ENCODE measurements around the gene CSN1S1. TPM values are rescaled to one million over a fixed set of nuclear protein-coding genes. Genes with fewer than 3 reads are reported as not detected.

CSN1S1 gene
- total and polyA plus RNA-seq, 2 experiments from 2014 or later, result 0.21 TPM; not detected in 1

- no peak for TF ChIP-seq REST (IDR thresholded peaks at IDR 0.05; ENCODE audit: unreplicated experiment)
- no peak for TF ChIP-seq ZNF331 (CRISPR knock-in tag; IDR thresholded peaks at IDR 0.05; ENCODE audit: low read depth)
- TF ChIP-seq NANOG (IDR thresholded peaks at IDR 0.05; ENCODE audit: borderline replicate concordance), result no peak
- no peak for TF ChIP-seq POLR2AphosphoS5 (IDR thresholded peaks at IDR 0.05; ENCODE audit: low read depth)
Observed at GRCh38 chr4:69882150-69882549, 48.7 kb upstream of the CSN1S1 start (continued).

GRCh38 chr4:69888336-69888735 is 42.5 kb upstream of the CSN1S1 start:
- no peaks in the 10 kb centered on the region for H3K27me3 ChIP-seq (ENCODE audit: insufficient read depth)
- Mint-ChIP-seq H3K9me3 (peaks cover 15% of the 10 kb centered on the region), H3K27me3 (ENCODE audit: insufficient read depth, low read depth, poor library complexity) (no peaks in the 10 kb centered on the region), H3K27ac (no peak overlapping the region), H3K36me3 (ENCODE audit: low read depth) (peaks cover 8% of the 10 kb centered on the region; the same call in 2 of the 3 replicates), H3K4me1 (no peaks in the 10 kb centered on the region), H3K4me3 (no peak overlapping the region)
- no peaks in the 10 kb centered on the region for H3K4me1 ChIP-seq (ENCODE audit: insufficient read depth)
- no peak overlapping the region for H3K27ac ChIP-seq (ENCODE audit: low read depth)
- H4K20me1 ChIP-seq (replicated peaks; ENCODE audit: insufficient read depth), result no peaks in the 10 kb centered on the region
- H3K9me2 ChIP-seq (ENCODE audit: insufficient read depth), result no peaks in the 10 kb centered on the region
- no peak overlapping the region for H3K4me3 ChIP-seq
- no peaks in the 10 kb centered on the region for H3K36me3 ChIP-seq (ENCODE audit: insufficient read depth)
- H2AFZ ChIP-seq, result 0 out of 2 replicates have a peak overlapping the region, but pooled peaks have one; percentile 23
- H3K79me2 ChIP-seq (replicated peaks; ENCODE audit: insufficient read depth), result no peaks in the 10 kb centered on the region
- no peak overlapping the region for H3K4me2 ChIP-seq
- ATAC-seq, result no peak
- no peak for DNase-seq (ENCODE audit: low spot score)
- TF ChIP-seq ZNF331 (CRISPR knock-in tag; IDR thresholded peaks at IDR 0.05; ENCODE audit: low read depth) (no peak), REST (IDR thresholded peaks at IDR 0.05; ENCODE audit: unreplicated experiment) (no peak), ZNF462 (CRISPR knock-in tag; IDR thresholded peaks at IDR 0.05) (no peak), EZH2phosphoT487 (IDR thresholded peaks at IDR 0.05; ENCODE audit: unreplicated experiment) (no peak), JUNB (IDR thresholded peaks at IDR 0.05; ENCODE audit: unreplicated experiment) (no peak), NANOG (IDR thresholded peaks at IDR 0.05; ENCODE audit: borderline replicate concordance) (no peak), EZH2 (IDR thresholded peaks at IDR 0.05; ENCODE audit: low read depth, unreplicated experiment) (no peak), POLR2AphosphoS5 (IDR thresholded peaks at IDR 0.05; ENCODE audit: low read depth) (no peak), ZNF114 (CRISPR knock-in tag; IDR thresholded peaks at IDR 0.05) (no peak), STAT1 (IDR thresholded peaks at IDR 0.05; ENCODE audit: unreplicated experiment) (no peak), ETS1 (IDR thresholded peaks at IDR 0.05) (no peak)
- no peaks in the 10 kb centered on the region for H3F3A ChIP-seq (replicated peaks; ENCODE audit: low read depth)
